Right kidney (tissue), 1 donor: ENCODE data around the gene OSM.
"Not testable (repeated sequence)": the region's sequence is repeated elsewhere in the genome, so short reads cannot be mapped to it uniquely, and the experiment has no call there.

Experiments used
- DNase-seq: peaks from one replicate; pipeline ENCODE4 v3.0.0-alpha.2; 2016

Gene OSM

GRCh38 chr22:30244066-30244465 lies 22.6 kb downstream of the OSM start:
- no peak for DNase-seq

DNA sequence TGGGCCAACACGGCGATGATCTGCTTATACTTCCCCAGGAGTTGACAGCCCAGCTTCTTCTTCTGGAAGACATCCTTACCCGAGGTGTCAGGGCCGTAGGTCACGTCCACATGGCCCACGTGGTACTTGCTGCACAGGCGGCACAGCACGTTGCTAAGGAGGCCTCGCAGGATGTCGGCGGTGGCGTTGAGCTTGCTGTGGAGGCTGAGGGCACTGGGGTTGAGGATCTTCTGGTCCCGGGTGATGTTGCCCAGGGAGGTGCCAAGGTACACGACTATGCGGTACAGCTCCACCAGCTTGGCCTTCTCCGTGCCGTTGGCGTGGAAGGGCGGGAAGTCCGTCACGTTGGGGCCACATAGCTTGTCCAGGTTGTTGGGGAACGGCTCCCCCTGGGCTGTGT lies 23.0 kb downstream of the OSM start:
- DNase-seq: no peak

DNA sequence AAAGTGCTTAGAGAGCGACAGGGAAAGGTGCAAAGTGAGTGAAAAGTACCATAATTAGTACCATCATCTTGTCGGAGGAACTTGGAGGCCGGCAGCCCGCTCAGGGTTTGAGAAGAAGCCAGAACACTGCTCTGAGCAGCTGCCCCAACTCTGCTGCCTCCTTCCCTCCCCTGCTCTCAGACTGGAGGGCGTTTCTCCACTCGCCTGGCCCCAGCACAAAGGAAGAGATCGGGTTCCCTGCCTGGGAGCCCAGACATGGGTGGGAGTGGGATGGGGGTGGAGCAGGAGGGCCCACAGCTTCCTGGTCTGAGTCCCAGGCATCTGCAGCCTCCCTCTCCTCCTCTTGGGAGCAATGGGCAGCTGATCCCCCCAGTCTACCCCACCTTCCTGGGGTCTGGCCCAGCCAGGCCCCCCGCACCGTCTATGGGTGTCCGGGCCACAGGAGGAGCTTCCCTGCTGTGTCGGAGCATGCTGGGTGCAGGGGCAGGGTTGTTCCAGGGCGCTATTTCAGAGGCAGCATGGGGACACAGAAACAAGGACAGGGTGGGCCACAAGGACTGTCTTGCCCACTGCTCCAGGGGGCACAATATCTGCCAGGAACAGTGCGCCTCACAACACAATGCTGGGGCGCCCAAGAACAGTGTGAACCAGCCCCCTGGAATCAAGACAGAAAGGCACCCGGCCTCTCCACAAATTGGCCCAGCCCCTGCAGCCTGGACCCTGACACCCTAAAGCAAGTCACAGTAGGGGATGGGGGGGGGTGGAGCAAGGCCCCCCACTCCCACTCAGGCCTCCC lies 24.9 kb downstream of the OSM start:
- no peak for DNase-seq

GRCh38 chr22:30240541-30241417 lies 25.9 kb downstream of the OSM start:
- DNase-seq: no peak

DNA sequence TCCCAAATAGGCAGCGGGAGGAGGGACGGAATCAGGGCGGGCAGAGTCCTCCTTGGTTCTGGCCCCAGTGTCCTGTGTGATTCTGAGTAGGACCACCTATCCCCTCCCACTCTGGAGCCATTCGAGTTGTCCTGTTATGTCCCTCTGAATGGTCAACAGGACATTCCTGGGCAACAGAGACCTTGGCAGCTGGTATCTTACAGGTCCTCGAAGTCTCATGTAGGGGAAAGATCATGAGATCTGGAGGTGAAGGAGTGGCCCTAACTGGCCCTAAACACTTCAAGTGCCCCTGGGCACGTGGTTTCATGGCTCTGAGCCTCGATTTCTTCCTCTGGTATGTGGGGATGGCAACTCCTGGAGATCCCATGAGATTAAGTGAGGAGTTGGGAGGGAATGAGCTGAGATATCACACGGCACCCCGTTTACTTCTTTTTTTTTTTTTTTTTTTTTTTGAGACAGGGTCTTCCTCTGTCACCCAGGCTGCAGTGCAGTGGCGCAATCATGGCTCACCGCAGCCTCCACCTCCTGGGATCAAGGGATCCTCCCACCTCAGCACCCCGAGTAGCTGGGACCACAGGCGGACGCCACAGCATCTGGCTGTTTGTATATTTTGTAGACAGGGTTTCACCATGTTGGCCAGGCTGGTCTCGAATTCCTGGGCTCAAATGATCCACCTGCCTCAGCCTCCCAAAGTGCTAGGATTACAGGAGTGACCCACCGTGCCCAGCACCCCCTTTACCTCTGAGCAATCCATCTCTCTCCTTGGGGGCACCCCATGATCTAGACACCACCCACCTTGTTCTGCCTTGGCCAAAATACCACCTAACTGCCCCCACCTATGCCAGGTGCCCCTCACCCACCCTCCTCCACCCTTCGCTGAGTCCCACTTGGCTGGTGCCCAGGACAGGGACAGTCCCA lies 26.9 kb downstream of the OSM start:
- DNase-seq: no peak

DNA sequence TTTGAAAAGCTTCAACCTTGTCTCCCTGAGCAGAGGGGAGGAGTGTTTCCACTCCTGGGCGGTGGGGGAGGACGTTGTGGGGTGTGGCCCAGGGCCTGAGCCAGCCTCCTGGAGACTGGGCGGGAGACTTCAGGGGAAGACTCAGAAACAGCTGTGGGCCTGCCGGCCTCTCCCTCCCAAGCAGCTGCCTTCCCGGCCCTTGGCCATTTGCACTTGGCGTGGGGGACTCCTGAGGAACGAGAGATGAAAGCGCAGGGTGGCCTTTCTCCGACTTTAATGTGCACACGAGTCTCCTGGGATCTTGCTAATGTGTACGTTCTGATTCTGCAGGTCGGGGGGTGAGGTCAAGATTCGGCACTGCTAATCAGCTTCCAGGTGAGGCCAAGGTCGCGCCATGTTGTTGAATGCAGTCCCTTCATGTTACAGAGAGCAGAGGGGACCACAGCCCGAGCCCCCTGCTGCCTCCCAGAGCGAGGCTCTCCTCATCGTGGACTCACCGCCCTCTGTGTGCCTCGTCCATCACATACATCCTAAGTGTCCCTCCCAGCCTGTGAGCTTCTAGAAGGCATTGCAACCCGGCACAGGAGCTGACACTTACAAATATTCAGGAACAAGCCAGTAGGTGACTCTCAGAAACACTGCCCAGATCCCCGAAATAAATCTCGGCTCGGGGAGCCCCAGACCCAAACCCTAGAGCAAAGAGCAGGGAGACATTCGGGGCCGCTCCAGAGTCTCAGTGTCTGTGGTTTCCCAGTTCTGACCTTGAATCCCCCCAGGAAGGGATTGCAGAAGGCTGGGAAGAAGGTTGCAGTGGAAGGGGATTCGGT lies 27.8 kb downstream of the OSM start:
- no peak for DNase-seq

DNA sequence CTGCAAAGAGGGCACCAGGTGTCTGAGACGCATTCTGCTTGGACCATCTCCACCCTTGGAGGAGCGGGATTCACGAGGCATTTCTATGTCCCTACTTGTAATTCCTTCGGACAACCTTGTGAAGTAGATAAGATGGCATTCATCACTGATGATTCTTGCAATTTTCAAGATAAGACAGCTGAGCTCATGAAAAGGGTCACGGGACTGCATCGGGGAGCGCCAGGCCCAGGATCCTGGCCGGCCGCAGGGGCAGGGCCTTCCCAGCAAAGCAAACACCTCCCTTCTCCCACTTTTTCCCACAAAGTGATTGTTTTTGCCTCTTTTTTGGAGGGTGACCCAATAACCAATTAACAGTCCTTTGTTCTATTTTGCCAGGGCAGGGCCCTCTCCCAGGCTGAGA lies 28.5 kb downstream of the OSM start:
- DNase-seq: no peak

GRCh38 chr22:30236875-30237274 lies 29.8 kb downstream of the OSM start:
- DNase-seq: no peak

DNA sequence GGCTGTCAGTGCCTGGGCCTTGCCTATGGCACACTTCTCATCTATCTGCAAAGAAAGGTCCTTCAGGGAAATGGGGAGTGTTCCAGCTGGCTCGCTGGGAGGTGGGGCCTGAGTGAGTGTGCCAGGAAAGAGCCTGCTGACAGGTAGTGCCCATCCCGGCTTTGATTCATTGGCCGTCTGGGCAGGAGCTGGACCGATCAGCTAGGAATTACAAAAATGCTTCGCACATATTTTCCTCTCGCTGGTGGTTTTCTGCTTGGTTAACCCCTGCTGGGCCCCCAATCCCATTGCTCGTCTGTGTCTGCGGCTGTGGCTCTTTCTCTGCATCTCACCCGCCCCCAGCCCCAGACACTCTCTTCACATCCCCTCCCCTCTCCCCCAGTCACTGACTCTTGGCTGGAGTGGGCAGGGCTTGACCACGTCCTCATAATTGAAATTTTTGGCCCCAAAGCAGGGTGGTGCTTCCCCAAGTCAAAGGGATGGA lies 30.9 kb downstream of the OSM start:
- DNase-seq: peak; percentile 51

- peak; percentile 35 for DNase-seq
Observed at GRCh38 chr22:30234786-30235470, 31.7 kb downstream of the OSM start.

DNA sequence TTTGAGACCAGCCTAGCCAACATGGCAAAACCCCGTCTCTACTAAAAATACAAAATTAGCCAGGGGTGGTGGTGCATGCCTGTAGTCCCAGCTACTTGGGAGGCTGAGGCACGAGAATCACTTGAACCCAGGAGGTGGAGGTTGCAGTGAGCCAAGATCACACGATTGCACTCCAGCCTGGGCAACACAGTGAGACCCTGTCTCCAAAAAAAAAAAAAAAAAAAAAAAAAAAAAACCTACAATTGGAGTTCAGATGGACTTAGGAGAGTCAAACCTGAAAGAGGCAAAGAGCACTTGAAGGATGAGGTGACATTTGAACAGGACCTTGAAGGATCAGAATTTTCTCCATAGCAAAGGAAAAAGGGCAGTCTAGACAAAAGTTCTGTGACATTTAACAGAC lies 32.3 kb downstream of the OSM start:
- DNase-seq: not testable (repeated sequence)

- no peak for DNase-seq
Observed at GRCh38 chr22:30233582-30233981, 33.1 kb downstream of the OSM start.

GRCh38 chr22:30232716-30233218 lies 33.9 kb downstream of the OSM start:
- no peak for DNase-seq

DNA sequence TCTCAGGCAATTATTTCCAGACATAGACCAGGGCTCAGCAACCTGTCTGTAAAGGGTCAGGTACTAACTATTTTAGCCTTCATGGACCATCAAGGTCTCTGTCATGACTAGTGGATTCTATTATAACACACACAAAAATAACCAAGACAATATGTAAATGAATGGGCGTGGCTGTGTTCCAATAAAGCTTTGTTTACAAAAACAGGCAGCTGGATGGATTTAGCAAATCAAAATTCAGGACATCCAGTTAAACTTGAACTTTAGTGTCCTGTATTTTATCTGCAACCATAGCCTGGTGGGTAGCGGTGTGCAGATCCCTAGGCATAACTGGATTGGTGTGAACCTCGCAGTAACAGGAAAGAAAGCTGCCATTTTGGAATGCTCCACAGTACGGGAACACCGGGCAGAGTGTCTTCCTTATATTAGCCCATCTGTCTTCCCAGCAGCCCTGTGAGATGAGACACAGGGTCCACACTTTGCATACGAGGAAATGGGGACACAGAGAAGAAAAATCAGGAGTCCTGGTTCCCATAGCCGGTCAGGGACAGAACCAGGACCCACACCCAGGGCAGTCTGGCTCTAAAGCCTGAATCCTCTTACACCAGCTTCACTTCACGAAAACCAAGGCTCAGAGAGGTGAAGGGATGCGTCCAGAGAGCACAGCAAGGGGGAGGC lies 35.7 kb downstream of the OSM start:
- DNase-seq: no peak

DNA sequence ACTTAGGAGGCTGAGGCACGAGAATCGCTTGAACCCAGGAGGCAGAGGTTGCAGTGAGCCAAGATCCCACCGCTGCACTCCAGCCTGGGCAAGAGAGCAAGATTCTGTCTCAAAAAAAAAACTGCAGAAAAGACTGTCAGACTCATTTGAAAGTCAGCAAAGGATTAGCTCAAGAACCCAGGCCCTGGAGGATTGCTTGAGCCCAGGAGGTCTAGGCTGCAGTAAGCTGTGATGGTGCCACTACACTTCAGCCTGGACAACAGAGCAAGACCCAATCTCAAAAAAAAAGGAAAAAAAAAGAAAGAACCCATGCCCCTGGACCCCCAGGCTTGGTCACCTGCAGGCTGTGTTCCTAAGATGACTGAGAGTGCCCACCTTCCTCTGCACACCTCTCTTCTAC lies 36.3 kb downstream of the OSM start:
- DNase-seq: no peak

DNA sequence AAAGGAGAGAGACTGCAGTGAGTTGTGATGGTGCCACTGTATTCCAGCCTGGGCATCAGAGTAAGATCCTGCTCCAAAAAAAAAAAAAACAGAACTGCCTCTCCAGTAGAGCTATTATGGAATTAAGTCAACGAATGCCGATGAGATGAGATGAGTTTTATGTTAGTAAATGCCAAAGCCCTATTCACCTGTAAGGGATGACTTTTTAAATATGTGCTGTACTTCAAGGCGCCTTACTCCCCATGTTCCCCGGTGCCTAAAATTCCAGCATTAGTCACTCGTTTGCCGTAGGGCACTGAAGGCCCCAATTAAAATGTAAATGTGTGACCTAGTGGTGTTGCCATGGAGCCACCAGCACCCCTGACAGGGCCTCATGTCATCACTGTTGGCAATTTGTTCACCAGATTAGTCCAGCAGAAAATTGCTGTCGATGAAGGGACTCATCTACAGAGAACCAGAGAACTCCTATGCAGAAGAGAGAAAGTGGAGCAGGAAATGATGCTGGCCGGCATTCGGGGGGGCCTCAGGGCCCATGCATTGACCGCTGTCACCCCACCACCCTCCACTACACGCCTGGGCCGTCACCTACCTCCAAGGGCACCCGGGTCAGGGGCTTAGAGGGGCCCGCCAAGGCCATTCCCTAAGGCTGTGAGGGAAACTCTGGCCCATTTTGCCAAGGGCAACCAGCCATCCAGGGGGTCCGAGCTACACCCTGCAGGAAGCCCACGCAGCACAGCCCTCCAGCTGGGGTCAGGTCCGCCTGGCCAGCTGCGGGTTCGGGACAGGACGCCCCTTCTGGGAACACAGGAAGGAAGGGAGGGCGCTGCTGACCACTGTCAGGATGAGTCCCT lies 37.9 kb downstream of the OSM start:
- no peak for DNase-seq

GRCh38 chr22:30227438-30228228 lies 39.0 kb downstream of the OSM start:
- DNase-seq: no peak

GRCh38 chr22:30226192-30226832 lies 40.3 kb downstream of the OSM start:
- DNase-seq: no peak
